DMS 273 (cell line): ENCODE measurements around the gene GALNT7.

ENCODE experiments used
- DNase-seq: peaks from one replicate; lab custom pipeline; 2025; ENCODE audit not compliant: unreplicated experiment; lab: John Stamatoyannopoulos, UW

GALNT7 gene

GRCh38 chr4:173288698-173289352 lies 120.2 kb downstream of the GALNT7 start:
- DNase-seq = no peak

- DNase-seq = no peak
These were observed 120.7 kb downstream of the GALNT7 start for GRCh38 chr4:173289353-173289727.

DNA sequence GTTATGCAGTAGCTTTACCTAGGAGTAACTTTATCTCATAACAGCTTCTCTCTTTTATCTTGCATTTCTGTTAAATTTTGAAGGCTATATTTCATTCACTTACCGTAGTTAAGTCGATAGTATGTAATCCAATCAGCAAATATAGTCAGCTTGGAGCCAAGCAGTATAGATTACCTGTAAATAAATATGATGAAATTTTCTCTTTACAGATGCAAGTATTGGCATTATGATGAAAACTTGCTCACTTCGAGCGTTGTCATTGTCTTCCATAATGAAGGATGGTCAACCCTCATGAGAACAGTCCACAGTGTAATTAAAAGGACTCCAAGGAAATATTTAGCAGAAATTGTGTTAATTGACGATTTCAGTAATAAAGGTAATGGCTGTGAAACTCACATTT lies 123.3 kb downstream of the GALNT7 start:
- DNase-seq = no peak

- no peak for DNase-seq
These were observed 125.1 kb downstream of the GALNT7 start for GRCh38 chr4:173293663-173294062.

DNA sequence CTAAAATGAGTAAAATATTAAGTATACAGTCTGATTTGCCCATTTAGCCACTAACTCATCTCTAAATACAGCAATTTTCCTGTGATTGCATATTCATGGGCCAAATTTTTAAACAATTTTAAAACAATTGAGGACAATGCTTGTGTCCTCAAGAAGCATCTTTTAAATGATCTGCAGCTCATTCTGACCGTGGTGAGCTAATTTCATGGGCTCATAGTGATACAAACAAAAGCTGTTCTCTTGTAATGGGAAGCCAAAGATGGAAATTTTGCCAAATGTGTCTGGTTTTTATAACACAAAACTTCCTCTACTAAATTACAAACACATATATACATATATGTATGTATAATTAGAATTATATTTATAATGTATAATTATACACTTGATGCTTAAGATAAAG lies 125.8 kb downstream of the GALNT7 start:
- DNase-seq = no peak

GRCh38 chr4:173301518-173302201 lies 133.0 kb downstream of the GALNT7 start:
- peak; percentile 25 for DNase-seq

- no peak for DNase-seq
These were observed 139.2 kb downstream of the GALNT7 start for GRCh38 chr4:173307778-173308177.

DNA sequence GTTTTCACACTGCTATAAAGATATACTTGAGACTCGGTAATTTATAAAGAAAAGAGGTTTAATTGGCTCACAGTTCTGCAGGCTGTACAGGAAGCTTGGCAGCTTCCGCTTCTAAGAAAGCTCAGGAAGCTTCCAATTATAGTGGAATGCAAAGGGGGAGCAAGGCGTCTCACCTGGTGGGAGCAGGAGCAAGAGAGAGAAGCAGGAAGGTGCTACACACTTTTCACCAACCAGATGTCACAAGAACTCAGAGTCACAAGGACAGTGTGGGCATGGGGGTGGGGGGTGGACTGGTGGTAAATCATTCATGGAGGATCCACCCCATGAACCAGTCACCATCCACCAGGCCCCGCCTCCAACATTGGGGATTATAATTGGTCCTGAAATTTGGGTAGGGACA lies 142.8 kb downstream of the GALNT7 start:
- no peak for DNase-seq

DNA sequence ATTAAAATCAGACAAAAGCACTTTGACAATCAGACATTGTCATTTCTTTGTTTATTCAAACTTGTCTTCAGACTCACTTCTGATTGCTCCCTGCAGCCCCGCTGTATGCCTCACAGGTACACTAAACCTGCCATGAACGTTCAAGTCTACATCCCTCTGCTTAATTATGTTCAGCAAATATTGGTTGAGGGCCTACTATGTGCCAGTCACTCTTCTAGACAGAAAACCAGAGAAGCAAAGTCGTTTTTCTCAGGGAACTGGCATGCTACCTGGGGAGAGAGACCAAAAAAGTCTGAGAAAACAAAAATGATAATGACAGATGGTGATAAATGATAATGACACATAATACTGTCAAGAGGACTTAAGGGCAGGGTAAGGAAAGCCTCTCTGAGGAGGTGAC lies 146.1 kb downstream of the GALNT7 start:
- DNase-seq = no peak

DNA sequence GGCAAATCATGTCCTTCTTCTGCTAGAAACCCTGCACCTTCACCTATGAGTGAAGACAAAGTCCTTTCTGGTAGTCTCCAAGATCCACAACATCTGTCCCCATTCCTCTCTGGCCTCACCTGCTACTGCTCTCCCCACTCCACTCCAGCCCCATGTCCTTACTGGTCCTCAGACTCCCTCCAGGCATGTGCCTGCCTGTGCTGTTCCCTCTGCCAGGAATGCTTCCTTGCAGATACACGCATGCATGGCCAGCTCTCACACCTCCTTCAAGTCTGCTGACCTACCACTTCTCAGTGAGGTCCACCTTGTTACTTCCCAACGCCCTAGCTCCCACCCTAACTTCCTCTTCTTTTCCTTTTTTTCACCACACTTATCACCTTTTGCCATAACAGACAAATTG lies 147.4 kb downstream of the GALNT7 start:
- no peak for DNase-seq

DNA sequence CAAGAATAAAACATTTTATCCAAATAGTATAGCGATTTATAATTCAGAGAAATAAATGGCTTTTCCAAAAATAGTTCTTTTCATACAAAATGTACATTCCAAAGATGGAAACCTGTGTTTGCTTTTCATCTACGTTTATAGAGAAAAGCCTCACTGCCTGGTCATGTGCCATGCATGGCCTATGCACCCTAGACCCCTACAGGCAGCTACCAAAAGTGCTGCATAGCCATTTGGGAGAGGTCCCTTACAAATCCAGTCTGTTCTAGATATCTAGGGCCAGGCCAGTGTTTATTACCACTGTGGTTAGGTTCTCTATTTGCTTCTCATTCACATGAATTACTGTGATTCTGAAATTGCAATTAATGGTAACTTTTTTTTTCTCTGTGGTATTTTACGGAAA lies 148.4 kb downstream of the GALNT7 start:
- peak; percentile 47 for DNase-seq

- no peak for DNase-seq
These were observed 149.6 kb downstream of the GALNT7 start for GRCh38 chr4:173318240-173318639.

GRCh38 chr4:173318648-173319211 lies 150.1 kb downstream of the GALNT7 start:
- peak; percentile 41 for DNase-seq

DNA sequence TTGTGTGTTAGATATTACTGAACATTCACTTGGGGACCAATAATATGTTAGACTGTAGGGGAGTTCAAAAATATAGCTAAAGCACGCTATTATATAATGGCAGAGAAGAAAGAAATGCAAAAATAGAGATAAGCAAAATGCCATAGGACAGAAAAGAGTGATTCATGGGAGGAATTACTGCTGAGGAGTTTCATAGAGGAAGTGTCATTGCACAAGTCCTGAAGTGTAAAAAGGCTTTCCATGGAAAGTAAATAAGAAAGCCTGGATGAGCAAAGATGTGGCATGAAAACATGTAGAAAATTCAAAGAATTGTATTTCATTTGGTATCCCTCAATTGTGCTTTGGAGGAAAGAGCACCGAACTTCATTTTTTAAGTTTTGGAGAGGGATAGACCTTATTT lies 151.1 kb downstream of the GALNT7 start:
- no peak for DNase-seq

- no peak for DNase-seq
These were observed 156.6 kb downstream of the GALNT7 start for GRCh38 chr4:173325007-173325736.

GRCh38 chr4:173328236-173328901 lies 159.8 kb downstream of the GALNT7 start:
- DNase-seq = no peak

DNA sequence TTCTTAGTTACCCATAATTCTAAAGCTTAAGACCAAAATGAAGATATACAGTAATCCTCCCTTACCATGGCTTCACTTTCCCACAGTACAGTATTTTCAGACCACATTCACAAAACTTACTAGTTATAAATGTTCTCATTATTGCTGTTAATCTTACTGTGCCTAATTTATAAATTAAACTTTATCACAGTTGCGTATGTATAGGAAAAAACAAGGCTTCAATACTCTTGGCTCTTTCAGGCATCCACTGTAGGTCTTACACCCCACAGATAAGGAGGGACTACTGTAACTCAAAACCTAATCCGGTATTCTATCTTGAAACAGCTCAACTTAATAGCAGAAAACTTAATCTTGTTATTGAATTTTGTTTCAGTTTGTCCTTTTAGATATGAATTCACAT lies 162.0 kb downstream of the GALNT7 start:
- DNase-seq = no peak

GRCh38 chr4:173332021-173332487 lies 163.4 kb downstream of the GALNT7 start:
- DNase-seq = no peak

- no peak for DNase-seq
These were observed 164.5 kb downstream of the GALNT7 start for GRCh38 chr4:173332963-173333657.

DNA sequence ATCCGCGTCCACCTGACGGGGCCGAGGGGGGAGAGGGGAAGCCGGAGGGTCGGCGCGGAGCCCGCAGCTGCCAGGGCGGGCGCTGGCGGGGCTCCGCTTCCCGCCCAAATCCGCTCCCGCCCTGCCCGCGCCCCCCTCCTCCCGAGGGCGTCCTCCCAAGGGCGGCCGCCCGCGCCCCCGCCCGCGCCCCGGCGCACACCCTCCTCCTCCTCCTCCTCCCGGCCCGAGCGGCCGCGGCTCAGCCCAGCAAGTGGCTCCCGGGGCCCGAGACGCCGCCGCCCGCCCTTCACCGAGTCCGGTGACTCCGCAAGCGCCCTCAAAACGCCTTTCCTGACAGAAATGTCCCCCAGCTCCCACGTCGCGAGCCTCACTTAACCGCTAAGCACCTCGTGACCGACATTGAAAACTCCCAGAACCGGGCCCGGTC lies 165.1 kb downstream of the GALNT7 start:
- peak; percentile 54 for DNase-seq
